ENCODE measurements around the gene ERC1.
"Not testable (repeated sequence)": the region's sequence is repeated elsewhere in the genome, so short reads cannot be mapped to it uniquely, and the experiment has no call there.

The ERC1 gene

DNA sequence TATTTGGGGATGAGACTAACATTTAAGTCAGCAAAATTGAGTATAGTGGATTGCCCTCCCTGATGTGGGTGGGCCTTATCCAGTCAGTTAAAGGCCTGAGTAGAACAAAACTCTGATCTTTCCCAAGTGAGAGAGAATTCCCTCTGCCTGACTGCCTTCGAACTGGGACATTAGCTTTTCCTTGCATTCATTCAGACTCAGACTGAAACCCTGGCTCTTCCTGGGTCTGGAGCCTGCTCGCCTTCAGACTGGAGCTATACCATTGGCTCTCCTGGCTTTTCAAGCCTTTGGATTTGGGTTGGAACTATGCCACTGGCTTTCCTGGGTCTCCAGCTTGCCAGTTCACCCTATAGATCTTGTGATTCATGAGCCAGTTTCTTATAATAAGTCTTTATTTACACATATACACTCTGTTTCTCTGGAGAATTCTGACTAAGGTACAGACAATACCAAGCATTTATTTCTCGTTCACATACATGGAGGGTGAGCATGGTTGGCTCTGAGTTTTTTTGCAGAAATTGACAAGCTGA is 296.5 kb downstream of the ERC1 start:
- no peak for DNase-seq (ENCODE audit: low read depth in 2 of 2)

- no peak for DNase-seq (ENCODE audit: low read depth in 2 of 2)
These were observed 297.3 kb downstream of the ERC1 start for GRCh38 chr12:1288333-1288732.

DNA sequence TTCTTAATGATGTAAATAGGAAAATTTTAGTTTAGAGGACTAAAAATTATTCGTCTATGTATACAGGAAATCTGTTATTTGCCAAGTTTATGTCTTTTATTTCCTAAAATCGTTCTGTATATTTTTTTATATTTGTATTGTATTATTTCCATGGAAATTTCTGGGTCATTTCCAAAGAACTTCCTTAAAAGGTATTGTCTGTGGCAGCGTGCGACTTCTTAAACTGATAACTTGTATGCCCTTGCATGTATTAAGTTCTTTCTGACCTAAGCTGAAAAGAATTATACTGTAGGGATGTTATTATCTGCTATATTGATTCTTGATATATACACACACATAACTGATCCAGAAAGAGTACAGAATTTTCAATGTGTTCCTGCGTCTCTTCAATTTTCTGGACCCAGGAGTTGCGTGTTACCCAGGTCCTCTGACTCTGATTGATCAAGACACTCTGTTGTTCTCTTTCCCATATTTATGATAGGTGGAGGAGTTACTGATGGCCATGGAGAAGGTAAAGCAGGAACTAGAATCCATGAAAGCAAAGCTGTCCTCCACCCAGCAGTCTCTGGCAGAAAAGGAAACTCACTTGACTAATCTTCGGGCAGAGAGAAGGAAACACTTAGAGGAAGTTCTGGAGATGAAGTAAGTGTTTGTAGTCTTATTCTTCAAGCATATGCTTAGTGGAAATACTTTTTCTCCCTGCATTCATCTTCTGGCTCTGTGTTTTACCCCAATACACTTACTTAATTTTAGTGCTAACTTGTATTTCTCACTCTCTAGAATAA is 298.5 kb downstream of the ERC1 start:
- DNase-seq (ENCODE audit: low read depth in 2 of 2): no peak

DNA sequence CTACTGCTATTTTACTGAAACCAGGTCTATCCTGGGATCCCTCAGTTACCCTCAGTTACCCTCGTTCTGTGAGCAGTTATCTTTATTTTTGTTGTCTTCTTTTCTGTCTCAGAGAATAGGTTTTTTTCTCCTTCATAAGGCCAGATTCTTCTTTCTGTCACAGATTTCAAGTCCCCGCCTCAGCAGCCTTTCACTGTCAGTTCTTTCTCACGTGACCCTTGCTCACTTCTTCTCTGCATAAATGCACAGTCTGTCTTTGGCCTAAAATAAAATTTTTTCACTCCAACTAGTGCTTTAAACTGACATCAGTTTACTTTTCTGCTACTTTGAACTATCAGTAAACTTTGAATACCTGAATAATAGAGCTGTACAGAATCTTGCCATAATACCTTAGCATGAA is 299.7 kb downstream of the ERC1 start:
- no peak for DNase-seq (ENCODE audit: low read depth in 2 of 2)

DNA sequence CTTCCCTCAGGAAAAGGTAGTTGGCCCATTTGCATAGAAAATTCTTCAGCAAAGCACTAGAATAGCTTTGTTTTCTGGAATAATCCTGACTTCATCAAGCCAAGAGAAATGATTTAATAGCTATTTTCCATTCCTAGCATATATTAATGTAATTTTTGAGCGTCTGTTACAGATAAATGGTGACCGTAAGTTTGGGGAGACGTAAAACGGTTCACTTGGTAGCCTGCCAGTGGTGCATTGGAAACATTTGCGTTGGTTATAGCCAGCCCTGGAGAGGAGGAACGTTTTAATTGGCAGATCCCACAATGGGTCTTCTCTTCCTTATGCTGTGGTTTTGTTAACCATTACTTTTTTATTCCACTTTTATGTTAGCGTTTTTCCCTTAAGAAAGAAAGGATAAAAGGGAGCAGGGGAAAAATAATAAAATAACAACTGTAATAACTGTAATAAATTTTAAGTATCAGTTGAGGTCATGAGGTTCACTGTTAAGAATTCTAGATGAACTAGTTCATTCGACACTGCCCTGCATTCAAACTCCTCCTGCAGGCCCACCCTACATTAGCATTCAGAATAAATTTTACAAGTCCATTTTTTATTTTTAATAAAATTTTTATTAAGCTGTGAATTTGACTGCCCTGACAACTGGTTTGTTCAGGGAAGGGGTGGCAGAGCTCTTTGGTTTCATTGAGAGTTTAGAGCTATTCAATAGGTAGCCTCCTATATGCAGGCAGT is 300.7 kb downstream of the ERC1 start:
- no peak for DNase-seq (ENCODE audit: low read depth in 2 of 2)

GRCh38 chr12:1293901-1294300 is 302.9 kb downstream of the ERC1 start:
- no peak for DNase-seq (ENCODE audit: low read depth in 2 of 2)

GRCh38 chr12:1297206-1297605 is 306.2 kb downstream of the ERC1 start:
- no peak for DNase-seq (ENCODE audit: low read depth in 2 of 2)

DNA sequence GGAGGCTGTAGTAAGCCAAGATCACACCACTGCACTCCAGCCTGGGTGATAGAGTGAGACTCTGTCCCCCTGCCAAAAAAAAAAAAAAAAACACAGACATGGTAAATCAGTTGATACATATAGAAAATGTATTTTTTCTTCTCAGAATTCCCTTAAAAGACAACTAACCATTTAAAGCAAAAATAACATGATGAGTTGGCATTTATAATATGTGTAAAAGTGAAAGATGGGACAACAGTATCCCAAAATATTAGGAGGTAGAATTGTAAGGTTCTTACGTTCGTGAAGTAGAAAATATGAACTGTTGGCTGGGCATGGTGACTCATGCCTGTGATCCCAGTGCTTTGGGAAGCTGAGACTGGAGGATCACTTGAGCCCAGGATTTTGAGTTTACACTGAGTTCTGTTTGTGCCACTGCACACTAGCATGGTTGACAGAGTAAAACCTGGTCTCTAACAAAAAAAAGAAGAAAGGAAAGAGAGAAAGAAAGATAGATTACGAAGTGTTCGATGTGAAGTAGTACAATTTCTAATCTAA is 306.7 kb downstream of the ERC1 start:
- DNase-seq (ENCODE audit: low read depth in 2 of 2): no peak

DNA sequence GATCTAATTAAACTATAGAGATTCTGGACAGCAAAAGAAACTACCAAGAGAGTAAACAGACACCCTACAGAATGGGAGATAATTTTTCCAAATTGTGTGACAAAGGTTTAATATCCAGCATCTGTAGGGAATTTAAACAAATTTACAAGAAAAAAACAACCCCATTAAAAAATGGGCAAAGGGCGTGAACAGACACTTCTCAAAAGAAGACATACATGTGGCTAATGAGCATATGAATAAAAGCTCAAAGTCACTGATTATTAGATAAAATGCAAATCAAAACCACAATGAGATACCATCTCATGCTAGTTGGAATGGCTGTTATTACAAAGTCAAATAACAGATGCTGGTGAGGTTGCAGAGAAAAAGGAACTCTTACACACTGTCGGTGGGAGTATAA is 309.4 kb downstream of the ERC1 start:
- DNase-seq (ENCODE audit: low read depth in 2 of 2): no peak

DNA sequence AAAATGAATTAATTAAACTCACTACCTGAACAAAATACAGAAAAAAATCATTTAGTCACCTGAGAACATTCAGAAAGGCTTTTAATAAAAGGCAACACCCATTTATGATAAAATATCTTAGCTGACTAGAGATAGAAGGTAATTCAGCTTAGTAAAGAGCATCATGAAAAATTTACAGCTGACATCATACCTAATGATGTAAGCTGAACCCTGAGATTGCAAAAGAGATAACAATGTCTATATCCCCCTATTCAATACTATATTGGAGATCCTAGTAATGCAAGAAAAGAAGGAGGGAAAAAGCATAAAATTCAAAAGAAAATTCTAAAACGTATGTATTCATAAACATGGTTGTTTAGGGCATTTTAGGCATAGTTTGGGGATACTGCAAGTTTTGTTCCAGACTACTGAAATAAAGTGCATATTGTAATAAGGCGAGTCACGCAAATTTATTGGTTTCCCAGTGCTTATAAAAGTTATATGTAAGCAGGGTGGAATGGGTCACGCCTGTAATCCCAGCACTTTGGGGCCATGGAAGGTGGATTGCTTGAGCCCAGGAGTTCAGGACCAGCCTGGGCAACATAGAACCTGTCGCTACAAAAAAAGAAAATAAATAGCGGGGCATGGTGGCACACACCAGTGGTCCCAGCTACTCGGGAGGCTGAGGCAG is 311.3 kb downstream of the ERC1 start:
- DNase-seq (ENCODE audit: low read depth in 2 of 2): no peak

- no peak for DNase-seq (ENCODE audit: low read depth in 2 of 2)
These were observed 314.0 kb downstream of the ERC1 start for GRCh38 chr12:1305063-1305434.

GRCh38 chr12:1305791-1306500 is 314.9 kb downstream of the ERC1 start:
- no peak for DNase-seq (ENCODE audit: low read depth in 2 of 2)

DNA sequence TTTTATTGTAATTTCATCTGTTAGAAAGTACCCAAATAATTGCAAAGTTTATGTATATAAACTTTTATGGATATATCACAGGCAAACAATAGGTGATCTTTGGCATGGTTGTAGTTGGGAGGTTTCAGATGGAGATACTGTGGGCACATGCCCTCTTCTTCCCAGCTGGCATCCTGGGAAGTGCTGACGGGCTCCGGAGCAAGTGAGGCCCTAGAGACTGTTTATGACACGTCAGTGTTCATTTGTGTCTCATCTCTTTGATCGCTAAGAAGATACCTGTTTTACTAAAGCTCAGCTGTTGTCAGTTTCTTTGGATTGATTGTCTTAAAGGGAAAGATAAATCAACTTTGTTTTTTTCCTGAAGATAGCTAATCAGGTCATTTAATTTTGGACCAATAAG is 315.8 kb downstream of the ERC1 start:
- no peak for DNase-seq (ENCODE audit: low read depth in 2 of 2)

- DNase-seq (ENCODE audit: low read depth in 2 of 2): no peak
These were observed 316.8 kb downstream of the ERC1 start for GRCh38 chr12:1307796-1308195.

GRCh38 chr12:1309613-1310012 is 318.6 kb downstream of the ERC1 start:
- no peak for DNase-seq (ENCODE audit: low read depth in 2 of 2)

GRCh38 chr12:1310653-1311052 is 319.6 kb downstream of the ERC1 start:
- DNase-seq (ENCODE audit: low read depth in 2 of 2): no peak

- DNase-seq (ENCODE audit: low read depth in 2 of 2): no peak
These were observed 320.1 kb downstream of the ERC1 start for GRCh38 chr12:1311145-1311544.

DNA sequence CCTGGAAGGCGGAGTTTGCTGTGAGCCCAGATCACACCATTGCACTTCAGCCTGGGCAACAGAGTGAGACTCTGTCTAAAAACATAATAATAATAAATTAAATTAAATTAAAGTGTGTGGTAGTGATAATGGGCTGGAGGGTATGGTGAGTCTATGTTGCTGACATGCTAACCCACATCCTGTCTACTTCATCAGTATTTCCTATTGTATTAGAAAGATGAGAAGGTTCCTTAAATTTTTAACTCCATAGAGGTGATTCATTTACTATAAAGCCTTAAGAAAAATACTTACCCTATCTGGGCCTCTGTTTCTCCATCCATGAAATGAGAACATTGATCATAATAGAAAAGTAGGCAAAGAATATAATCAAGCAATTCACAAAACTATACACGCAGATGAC is 322.9 kb downstream of the ERC1 start:
- no peak for DNase-seq (ENCODE audit: low read depth in 2 of 2)

DNA sequence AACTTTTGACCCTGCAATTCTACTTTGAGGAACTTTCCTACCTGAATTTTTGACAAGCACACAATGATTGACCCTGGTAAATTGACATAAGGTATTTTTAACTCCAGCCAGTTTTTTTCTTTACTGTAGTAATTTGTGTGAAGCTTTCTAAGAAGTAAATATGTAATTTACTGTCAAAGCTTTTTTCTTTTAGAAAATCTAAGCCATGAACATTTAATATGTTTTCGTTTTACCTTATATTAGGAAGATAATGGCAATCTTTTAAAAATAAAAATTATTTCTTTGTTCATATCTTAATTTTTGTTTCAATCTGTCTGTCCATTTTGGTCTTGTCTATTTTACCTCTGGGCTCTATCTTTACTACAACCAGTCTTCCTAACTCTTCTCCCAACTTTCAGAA is 323.5 kb downstream of the ERC1 start:
- no peak for DNase-seq (ENCODE audit: low read depth in 2 of 2)

- not testable (repeated sequence) for DNase-seq (ENCODE audit: low read depth in 2 of 2)
These were observed 326.0 kb downstream of the ERC1 start for GRCh38 chr12:1316991-1317390.

- no peak for DNase-seq (ENCODE audit: low read depth in 2 of 2)
These were observed 327.5 kb downstream of the ERC1 start for GRCh38 chr12:1318327-1319031.

All from stimulated activated CD8-positive, alpha-beta memory T cell treated with anti-CD3 and anti-CD28 coated beads, Interleukin-7, amount 100 ng/mL, for 4 hours (primary cell).